CD4-positive, alpha-beta T cell treated with Interleukin-1 beta for 1 hour (primary cell): Measurements from ENCODE around the gene RNF113B.

Experiments
- DNase-seq, 2 donors: peaks; one replicate each; pipeline ENCODE4 v3.0.0-alpha.2; 2020 to 2022

Gene RNF113B

GRCh38 chr13:98203646-98204326, 26.7 kb upstream of the RNF113B start:
- no peak for DNase-seq

- no peak for DNase-seq
Measured at GRCh38 chr13:98201984-98202383, 24.9 kb upstream of the RNF113B start.

DNA sequence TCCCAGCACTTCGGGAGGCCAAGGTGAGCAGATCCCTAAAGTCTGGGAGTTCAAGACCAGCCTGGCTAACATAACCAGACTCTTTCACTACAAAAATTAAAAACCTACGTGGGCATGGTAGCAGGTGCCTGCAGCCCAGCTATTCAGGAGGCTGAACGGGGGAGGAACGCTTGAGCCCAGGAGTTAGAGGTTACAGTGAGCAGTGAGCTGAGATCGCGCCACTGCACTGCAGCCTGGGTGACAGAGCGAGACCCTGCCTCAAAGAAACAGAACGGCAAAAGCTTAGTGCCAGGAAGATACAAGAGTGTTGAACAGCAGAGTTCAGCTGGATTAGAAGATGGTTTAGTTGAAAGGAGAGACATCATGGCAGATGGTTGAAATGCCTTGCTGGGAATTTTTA, 24.1 kb upstream of the RNF113B start:
- no peak for DNase-seq

GRCh38 chr13:98200211-98200878, 23.3 kb upstream of the RNF113B start:
- DNase-seq = no peak

- no peak for DNase-seq
Measured at GRCh38 chr13:98199480-98199879, 22.4 kb upstream of the RNF113B start.

- no peak for DNase-seq
Measured at GRCh38 chr13:98198683-98199082, 21.6 kb upstream of the RNF113B start.

DNA sequence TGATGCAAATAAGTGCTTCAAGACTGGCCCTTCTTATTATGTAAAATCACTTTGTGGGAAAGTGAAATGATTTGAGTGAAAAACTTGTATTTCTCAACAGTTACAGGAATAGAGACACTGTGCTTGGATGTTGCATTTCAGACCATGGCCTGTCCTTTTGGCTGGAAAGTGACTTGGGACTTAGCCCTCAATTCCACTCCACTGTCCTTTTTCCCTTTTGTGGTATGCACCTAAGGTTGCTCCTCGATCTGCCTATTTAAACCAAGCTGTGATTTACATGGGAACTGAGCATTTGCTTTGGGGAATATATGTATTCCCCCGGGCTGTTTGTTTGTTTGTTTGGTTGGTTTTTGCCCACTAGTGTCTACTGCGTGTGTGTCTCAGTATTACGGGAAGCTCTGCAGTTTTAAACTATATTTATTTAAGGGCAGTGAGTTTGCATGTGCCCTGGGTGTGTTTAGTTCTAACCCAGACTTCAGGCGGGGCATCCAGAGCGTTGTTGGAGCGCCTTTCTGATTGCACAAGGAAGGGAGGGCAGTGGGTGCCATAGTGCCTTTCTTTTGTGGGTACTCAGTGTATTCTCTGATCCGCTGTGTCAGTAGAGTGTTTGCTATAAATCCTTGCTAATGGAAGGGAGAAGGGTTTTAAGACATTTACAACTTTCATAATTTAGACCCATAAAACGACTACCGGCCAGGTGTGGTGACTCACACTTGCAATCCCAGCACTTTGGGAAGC, 18.2 kb upstream of the RNF113B start:
- DNase-seq = no peak

- no peak for DNase-seq
Measured at GRCh38 chr13:98192008-98192407, 14.9 kb upstream of the RNF113B start.

GRCh38 chr13:98190889-98191444, 13.9 kb upstream of the RNF113B start:
- no peak for DNase-seq

GRCh38 chr13:98189841-98190505, 12.9 kb upstream of the RNF113B start:
- DNase-seq = no peak

- no peak for DNase-seq
Measured at GRCh38 chr13:98188544-98189166, 11.6 kb upstream of the RNF113B start.

DNA sequence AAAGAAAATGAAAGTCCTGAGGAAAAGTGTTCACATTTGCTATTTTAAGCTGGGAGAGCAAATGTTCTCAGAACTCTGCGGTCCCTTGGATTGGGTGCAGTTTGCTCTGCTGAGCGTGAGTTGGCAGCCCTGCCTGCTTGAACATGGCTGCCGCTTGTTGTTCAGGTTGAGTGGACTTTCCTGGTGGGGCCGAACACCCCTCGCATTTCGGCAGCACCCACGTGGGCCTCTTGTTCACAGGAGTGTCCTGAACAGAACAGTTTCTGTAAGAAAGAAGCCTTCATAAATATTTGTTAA, 10.8 kb upstream of the RNF113B start:
- no peak for DNase-seq

DNA sequence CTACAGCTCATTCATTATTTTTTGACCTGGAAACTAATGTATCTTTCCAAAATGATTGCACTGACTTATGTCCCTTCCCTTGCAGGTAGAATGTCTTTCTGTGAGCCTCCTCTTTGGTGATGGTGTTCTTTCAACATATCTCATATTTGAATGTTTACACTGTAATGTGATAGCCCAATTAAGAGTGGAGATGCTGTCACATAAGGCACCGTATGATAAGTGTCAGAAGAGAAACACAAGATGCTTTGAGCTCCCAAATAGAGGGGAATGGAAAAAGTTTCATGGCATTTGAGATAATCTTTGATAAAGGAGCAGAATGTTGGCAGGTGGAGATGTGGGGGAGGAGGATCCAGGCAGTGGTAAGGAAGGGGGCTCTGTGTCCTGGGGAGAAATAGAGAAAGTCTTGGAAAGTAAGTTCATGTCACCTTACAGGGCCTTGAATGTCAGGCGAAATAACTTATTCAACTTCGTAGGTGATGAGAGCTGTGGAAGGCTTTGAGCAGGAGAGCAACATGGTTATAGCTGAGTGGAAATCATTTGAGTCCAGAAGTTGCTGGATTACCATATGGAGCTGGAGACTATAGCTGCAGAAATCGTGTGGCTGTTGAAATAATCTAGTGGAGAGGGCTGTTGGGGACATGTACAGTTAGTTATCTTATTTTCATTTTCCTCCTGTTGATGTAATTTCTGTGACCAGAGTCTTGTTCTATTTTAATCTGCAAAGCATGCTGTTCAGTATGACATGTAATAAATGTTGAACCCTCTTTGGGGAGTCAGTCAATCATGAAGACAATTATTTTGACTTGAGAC, 10.3 kb upstream of the RNF113B start:
- DNase-seq = no peak

DNA sequence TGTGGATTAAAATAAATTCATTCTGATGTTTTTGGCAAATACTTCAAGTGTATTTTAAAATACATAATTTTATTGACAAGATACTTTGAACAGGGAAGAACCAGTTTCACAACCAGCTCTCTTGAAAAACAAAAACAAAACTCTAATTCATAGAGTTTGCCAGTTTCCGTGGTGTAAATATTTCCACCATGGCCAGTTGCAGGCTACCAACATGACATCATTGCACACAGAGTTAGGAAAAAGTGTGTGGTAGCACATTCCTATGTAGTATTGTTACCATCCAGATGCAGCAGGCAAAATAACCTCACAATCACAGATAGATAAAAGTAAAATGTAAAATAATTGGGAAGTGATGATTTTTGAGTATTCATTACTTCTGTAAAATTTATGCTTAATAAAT, 7.7 kb upstream of the RNF113B start:
- DNase-seq = no peak

GRCh38 chr13:98182589-98182988, 5.5 kb upstream of the RNF113B start:
- DNase-seq = no peak

DNA sequence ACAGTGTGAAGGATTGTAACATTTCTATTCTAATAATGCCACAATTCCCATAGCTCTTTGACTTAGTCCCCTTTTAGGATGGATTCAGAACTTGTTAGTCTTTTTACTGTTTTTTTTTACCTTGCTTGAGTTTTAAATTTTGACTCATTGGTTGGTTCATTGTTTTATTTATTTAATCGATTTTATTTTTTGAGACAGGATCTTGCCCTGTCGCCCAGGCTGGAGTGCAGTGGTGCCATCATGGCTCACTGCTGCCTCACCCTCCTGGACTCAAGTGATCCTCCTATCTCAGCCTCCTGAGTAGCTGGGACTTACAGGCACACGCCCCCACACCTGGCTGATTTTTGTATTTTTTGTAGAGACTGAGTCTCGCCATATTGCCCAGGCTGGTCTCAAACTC, 5.1 kb upstream of the RNF113B start:
- DNase-seq = no peak

DNA sequence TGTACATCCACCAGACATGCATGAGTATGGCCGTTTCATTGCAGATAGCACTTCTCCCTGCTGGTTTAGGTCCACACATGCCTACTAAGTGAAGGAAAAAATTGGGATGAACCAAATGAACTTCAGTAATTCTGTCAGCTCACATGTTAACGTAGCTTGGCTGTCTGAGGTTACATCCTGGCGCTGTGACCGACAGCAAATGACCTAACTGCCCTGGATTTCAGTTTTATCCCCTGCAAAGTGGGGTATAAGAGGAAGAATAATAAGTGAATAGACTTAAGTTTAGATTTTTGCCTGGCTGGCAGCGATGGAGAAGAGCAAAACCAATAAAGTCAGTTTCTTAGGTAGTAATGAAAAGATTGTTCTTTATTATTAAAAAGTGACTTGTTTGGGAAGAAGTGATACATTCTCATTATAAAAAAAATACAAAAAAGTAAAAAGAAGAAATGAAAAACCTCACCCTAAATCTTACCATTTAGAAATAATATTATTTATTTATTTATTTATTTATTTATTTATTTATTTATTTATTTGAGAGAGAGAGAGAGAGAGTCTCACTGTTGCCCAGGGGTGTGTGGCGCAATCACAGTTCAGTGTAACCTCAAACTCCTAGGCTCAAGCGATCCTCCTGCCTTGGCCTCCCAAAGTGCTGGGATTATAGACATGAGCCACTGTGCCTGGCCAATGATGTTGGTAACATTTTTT, 4.2 kb upstream of the RNF113B start:
- no peak for DNase-seq

GRCh38 chr13:98180092-98180491, 3.0 kb upstream of the RNF113B start:
- DNase-seq = no peak

DNA sequence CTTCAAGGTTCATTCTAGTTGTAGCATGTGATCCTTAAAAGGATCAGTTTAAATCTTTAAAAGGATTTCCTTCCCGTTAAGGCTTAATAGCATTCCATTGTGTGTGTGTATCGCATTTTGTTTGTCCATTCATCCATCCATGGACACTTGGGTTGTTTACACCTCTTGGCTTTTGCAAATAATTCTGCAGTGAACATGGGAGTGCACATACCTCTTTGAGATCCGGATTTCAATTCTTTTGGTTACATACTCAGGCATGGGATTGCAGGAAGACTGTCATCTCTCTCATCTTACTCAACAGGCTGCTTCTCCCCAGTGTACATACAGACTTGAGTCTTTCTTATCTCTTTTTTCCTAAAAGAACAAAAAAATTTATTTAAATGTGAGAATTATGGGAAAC, 1.2 kb downstream of the RNF113B start:
- DNase-seq = no peak

DNA sequence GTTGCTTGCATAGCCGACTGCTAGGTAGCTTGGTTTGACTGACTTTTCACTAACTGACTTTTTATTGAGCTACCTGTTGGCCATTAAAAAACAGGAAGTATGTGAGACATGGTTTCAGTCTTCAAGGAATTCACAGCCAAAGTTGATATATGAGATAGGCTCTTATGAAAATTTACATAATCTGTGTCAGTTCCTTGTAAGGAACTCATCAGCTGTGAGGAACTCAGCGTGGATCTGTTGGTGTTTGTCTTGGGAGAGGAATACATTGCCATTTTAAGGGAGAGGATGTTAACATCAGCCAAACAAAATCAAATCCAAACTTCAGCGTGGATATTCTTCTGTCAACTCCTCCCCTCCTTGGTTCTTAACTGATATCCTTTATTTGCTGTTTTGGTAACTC, 2.0 kb downstream of the RNF113B start:
- DNase-seq = no peak

DNA sequence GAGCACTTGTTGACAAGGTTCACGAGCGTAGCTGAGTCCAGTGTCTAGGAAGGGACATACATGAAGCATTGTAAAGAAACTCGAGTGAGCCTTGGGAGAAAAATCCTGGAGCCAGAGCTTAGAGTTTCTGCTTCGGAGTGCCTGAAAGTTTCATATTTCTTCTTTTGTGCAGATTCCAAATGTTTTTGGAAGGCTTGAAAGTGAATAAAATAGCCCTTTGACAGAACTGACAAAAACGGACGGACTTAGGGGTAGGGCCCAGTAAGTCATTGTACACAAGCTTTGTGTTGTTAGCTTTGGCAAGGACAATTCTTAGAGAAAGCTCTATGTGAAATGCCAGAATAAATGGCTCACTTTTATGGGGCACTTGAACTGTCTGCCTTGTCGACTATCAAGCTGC, 2.8 kb downstream of the RNF113B start:
- DNase-seq = no peak
